ENCODE measurements around the gene PSAPL1. TPM values are rescaled to one million over a fixed set of nuclear protein-coding genes. Genes with fewer than 3 reads are reported as not detected.

Gene PSAPL1
- total and polyA plus RNA-seq, 9 of the 15 experiments (the other 6 are each of a cell fraction or from before 2014, with no cell fraction given) = not detected

GRCh38 chr4:7417639-7418038 is 17.1 kb downstream of the PSAPL1 start:
- intact Hi-C loops (cut with micrococcal nuclease) (no loop called here), in situ Hi-C loops (cut with MboI) (no loop called here)
- Histone ChIP-seq H3K9me3 (replicated peaks; ENCODE audit: control insufficient read depth, insufficient read depth, low read depth, low read length) (no peaks in the 10 kb centered on the region), H3K4me2 (ENCODE audit: insufficient read depth, low read length) (no peak overlapping the region), H3K9me1 (ENCODE audit: control insufficient read depth, insufficient read depth, low read length) (no peaks in the 10 kb centered on the region), H3K27me3 (ENCODE audit: control insufficient read depth in 2 of 2, insufficient read depth in 2 of 2, low read length in 2 of 2) (peaks cover 0 to 16% of the 10 kb centered on the region in 2 experiments; a peak in 1 of 5 replicates), H3K79me2 (ENCODE audit: control insufficient read depth, insufficient read depth, low read length) (no peaks in the 10 kb centered on the region), H3K9ac (ENCODE audit: insufficient read depth in 1 of 2, low read depth in 2 of 2, low read length in 2 of 2) (no peak overlapping the region), H3K36me3 (ENCODE audit: control insufficient read depth, insufficient read depth, low read length) (no peaks in the 10 kb centered on the region), H3K4me3 (no peak overlapping the region), H3K27ac (ENCODE audit: extremely low read depth, low read depth, low read length) (no peak overlapping the region), H2AFZ (ENCODE audit: low read depth, low read length) (no peak overlapping the region), H4K20me1 (replicated peaks; ENCODE audit: control insufficient read depth, insufficient read depth, low read length) (no peaks in the 10 kb centered on the region), H3K4me1 (replicated peaks in 1 of 2; ENCODE audit: control insufficient read depth in 2 of 2, insufficient read depth in 2 of 2, low read length in 2 of 2) (no peaks in the 10 kb centered on the region)
- ChIA-PET POLR2A (interaction anchor here (0.9 kb wide), 1 partner anchor 15 kb away, joined by 3 read pairs; no protein-coding TSS in a partner anchor), CTCF (ENCODE audit: low intra/inter-chr PET ratio) (no interaction called here)
- no peak for DNase-seq (ENCODE audit: extremely low read depth in 1 of 4, low spot score in 3 of 4)
- ATAC-seq = no peak
- FAIRE-seq = no peak
- 0% methylated on average over 4 of the region's 9 CpGs for WGBS (ENCODE audit: insufficient coverage, low coverage, missing lambda C conversion rate)
- no TSS peak for BruUV-seq (replicated peaks)
- no peak for TF ChIP-seq E2F3 (CRISPR knock-in tag; IDR thresholded peaks at IDR 0.05)
- no peak for TF ChIP-seq ARID3A (IDR thresholded peaks at IDR 0.05; ENCODE audit: borderline replicate concordance, low read depth, low read length)
- TF ChIP-seq ZFX (CRISPR knock-in tag; IDR thresholded peaks at IDR 0.05) = no peak
- no peak for TF ChIP-seq ASH1L (IDR thresholded peaks at IDR 0.05; ENCODE audit: borderline replicate concordance, low read depth, partially characterized antibody)
- TF ChIP-seq BMI1 (IDR thresholded peaks at IDR 0.05; ENCODE audit: low read length) = no peak
- no peak for TF ChIP-seq ZNF133 (CRISPR knock-in tag; IDR thresholded peaks at IDR 0.05)
- TF ChIP-seq ETS2 (tag; IDR thresholded peaks at IDR 0.05; ENCODE audit: borderline replicate concordance, poor library complexity, severe bottlenecking) = no peak
- no peak for TF ChIP-seq DEAF1 (CRISPR knock-in tag; IDR thresholded peaks at IDR 0.05)
- TF ChIP-seq ZNF707 (CRISPR knock-in tag; conservative IDR thresholded peaks at IDR 0.05) = no peak
- no peak for TF ChIP-seq MAFK (IDR thresholded peaks at IDR 0.05; ENCODE audit: low read length)
- TF ChIP-seq HDGF (IDR thresholded peaks at IDR 0.05) = no peak
- TF ChIP-seq CBX2 (IDR thresholded peaks at IDR 0.05; ENCODE audit: insufficient read depth, low read length, poor library complexity, severe bottlenecking) = no peak
- TF ChIP-seq BACH1 (tag; IDR thresholded peaks at IDR 0.05) = no peak
- no peak for TF ChIP-seq BCLAF1 (IDR thresholded peaks at IDR 0.05; ENCODE audit: borderline replicate concordance in 1 of 2, control insufficient read depth in 1 of 2, low read depth in 2 of 2, low read length in 1 of 2)
- no peak for TF ChIP-seq ILK (tag; IDR thresholded peaks at IDR 0.05; ENCODE audit: borderline replicate concordance, low read depth)
- TF ChIP-seq SMAD3 (CRISPR knock-in tag; conservative IDR thresholded peaks at IDR 0.05) = no peak
- TF ChIP-seq ZNF551 (CRISPR knock-in tag; IDR thresholded peaks at IDR 0.05) = no peak
